Prostate gland (tissue), 2 donors: Measurements from ENCODE around the gene KIF5C. TPM values are rescaled to one million over a fixed set of nuclear protein-coding genes. Genes with fewer than 3 reads are reported as not detected.
"Not testable (repeated sequence)": the region's sequence is repeated elsewhere in the genome, so short reads cannot be mapped to it uniquely, and the experiment has no call there.

Source experiments
- DNase-seq: peaks from one replicate; pipeline ENCODE4 v3.0.0-alpha.2; 2019; ENCODE audit warnings: low spot score
- H3K27ac ChIP-seq, 2 donors: fragments of 200-600 bp; sonication (generic); 2 replicates each; pipeline ENCODE4 v1.5.1; 2017 to 2019
- H3K27me3 ChIP-seq: fragments of 200-600 bp; sonication (generic); replicated peaks from 2 replicates; pipeline ENCODE4 v1.5.1; 2019; ENCODE audit not compliant: insufficient read depth
- H3K36me3 ChIP-seq, 2 donors: fragments of 200-600 bp; sonication (generic); 1 replicate in 1 of 2; 2 replicates in 1 of 2; pipeline versions ENCODE4 v1.5.1 to v1.8.1; 2017 to 2019
- H3K4me1 ChIP-seq: fragments of 200-600 bp; sonication (generic); replicated peaks from 2 replicates; pipeline ENCODE4 v1.5.1; 2019
- H3K4me3 ChIP-seq, 2 donors: fragments of 200-600 bp; sonication (generic); 2 replicates each; pipeline ENCODE4 v1.5.1; 2017 to 2019
- H3K9me3 ChIP-seq: fragments of 200-600 bp; sonication (generic); 2 replicates; pipeline ENCODE4 v1.5.1; 2017
- POLR2A ChIP-seq: fragments of 450-650 bp; IDR thresholded peaks from one replicate; pipeline ENCODE4 v1.6.1; 2016; ENCODE audit warnings: antibody characterized with exemption, mild to moderate bottlenecking
- POLR2AphosphoS5 ChIP-seq: sonication (generic); formaldehyde crosslinking; IDR thresholded peaks from one replicate; pipeline ENCODE4 v1.6.1; 2017; ENCODE audit warnings: antibody characterized with exemption
- WGBS: methylation state at CpG from one replicate; pipeline ENCODE4 v1.1.5; 2018; 5-methylcytosine and 5-hydroxymethylcytosine counted together
- intact Hi-C: fragments of 100-400 bp; cut with DNase I; formaldehyde crosslinking; loops from one replicate; pipeline ENCODE4 v1.14.2; 2022
- total RNA-seq, 2 donors: library from RNA; depleted of rRNA; stranded (reverse); fragments of >200 nt; gene quantifications; one replicate each; pipeline ENCODE4 v1.1.0, GENCODE V29; 2016
- TF ChIP-seq, protein P1 (sequence below), 4 experiments: fragments of 200-600 bp in 2 of 4; fragments of 450-650 bp in 2 of 4; sonication (generic) in 2 of 4; IDR thresholded peaks; 1 replicate in 3 of 4; 2 replicates in 1 of 4; pipeline ENCODE4 v1.5.1; 2016 to 2019; ENCODE audit warnings: antibody characterized with exemption in 4 of 4, mild to moderate bottlenecking in 2 of 4, moderate library complexity in 2 of 4

KIF5C gene
- total RNA-seq, 2 donors from 2014 or later = 84.3 to 123 TPM

- no peaks in the 10 kb centered on the region for H3K36me3 ChIP-seq
- H3K9me3 ChIP-seq = no peaks in the 10 kb centered on the region
- TF ChIP-seq POLR2A (no peak), POLR2AphosphoS5 (no peak)
- TF ChIP-seq, protein P1, sequence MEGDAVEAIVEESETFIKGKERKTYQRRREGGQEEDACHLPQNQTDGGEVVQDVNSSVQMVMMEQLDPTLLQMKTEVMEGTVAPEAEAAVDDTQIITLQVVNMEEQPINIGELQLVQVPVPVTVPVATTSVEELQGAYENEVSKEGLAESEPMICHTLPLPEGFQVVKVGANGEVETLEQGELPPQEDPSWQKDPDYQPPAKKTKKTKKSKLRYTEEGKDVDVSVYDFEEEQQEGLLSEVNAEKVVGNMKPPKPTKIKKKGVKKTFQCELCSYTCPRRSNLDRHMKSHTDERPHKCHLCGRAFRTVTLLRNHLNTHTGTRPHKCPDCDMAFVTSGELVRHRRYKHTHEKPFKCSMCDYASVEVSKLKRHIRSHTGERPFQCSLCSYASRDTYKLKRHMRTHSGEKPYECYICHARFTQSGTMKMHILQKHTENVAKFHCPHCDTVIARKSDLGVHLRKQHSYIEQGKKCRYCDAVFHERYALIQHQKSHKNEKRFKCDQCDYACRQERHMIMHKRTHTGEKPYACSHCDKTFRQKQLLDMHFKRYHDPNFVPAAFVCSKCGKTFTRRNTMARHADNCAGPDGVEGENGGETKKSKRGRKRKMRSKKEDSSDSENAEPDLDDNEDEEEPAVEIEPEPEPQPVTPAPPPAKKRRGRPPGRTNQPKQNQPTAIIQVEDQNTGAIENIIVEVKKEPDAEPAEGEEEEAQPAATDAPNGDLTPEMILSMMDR (IDR thresholded peaks at IDR 0.05) = no peak
- WGBS = 69% methylated on average over 4 of the region's 4 CpGs
- no peak for DNase-seq
- H3K27me3 ChIP-seq = no peaks in the 10 kb centered on the region
- no peaks in the 10 kb centered on the region for H3K4me1 ChIP-seq
- intact Hi-C loops = no loop called here
- H3K27ac ChIP-seq = no peak overlapping the region
- H3K4me3 ChIP-seq = no peak overlapping the region
Observed at GRCh38 chr2:148842050-148842449, 33.0 kb upstream of the KIF5C start.

- TF ChIP-seq, protein P1 (IDR thresholded peaks at IDR 0.05) = no peak
- TF ChIP-seq POLR2A (no peak), POLR2AphosphoS5 (no peak)
- Histone ChIP-seq H3K4me1 (no peaks in the 10 kb centered on the region), H3K27ac (no peak overlapping the region), H3K4me3 (no peak overlapping the region), H3K9me3 (no peaks in the 10 kb centered on the region), H3K36me3 (no peaks in the 10 kb centered on the region), H3K27me3 (no peaks in the 10 kb centered on the region)
- no peak for DNase-seq
- intact Hi-C loops = no loop called here
- WGBS = 94% methylated on average over 1 of the region's 1 CpG
Observed at GRCh38 chr2:148848146-148848545, 26.9 kb upstream of the KIF5C start.

DNA sequence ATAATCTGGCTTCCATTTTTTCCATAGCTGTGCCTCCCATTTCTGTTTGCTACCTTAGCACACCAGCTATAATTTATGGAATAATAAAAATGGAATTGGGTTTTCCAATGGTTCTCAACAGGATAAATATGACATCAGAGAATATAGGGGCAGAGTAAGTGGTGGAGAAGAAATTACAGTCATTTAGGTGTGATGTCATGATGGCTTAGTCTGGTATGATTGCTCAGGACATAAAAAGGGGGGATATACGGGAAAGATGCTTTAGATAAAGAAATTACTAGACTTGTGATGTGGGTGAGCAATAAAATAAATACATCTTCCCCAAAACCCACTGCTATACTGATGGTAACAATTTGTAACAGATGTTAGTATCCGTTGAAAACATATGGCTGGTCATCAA is 21.6 kb upstream of the KIF5C start:
- intact Hi-C loops = no loop called here
- WGBS = 48% methylated on average over 2 of the region's 2 CpGs

GRCh38 chr2:148860037-148860436 is 15.0 kb upstream of the KIF5C start:
- no peaks in the 10 kb centered on the region for H3K4me1 ChIP-seq
- WGBS = 43% methylated on average over 3 of the region's 3 CpGs

More for the DNA sequence above, 21.6 kb upstream of the KIF5C start:
- Histone ChIP-seq H3K36me3 (no peaks in the 10 kb centered on the region), H3K9me3 (no peaks in the 10 kb centered on the region), H3K27ac (no peak overlapping the region), H3K4me1 (no peaks in the 10 kb centered on the region), H3K27me3 (no peaks in the 10 kb centered on the region), H3K4me3 (no peak overlapping the region)
- DNase-seq = no peak
- TF ChIP-seq, protein P1 (IDR thresholded peaks at IDR 0.05) = no peak
- TF ChIP-seq POLR2AphosphoS5 = no peak
- TF ChIP-seq POLR2A = no peak

GRCh38 chr2:148861367-148861766 is 13.7 kb upstream of the KIF5C start:
- Histone ChIP-seq H3K4me3 (no peak overlapping the region), H3K27me3 (no peaks in the 10 kb centered on the region), H3K36me3 (no peaks in the 10 kb centered on the region), H3K4me1 (no peaks in the 10 kb centered on the region), H3K9me3 (no peaks in the 10 kb centered on the region), H3K27ac (no peak overlapping the region)
- WGBS = 90% methylated on average over 5 of the region's 5 CpGs
- no peak for TF ChIP-seq POLR2A
- TF ChIP-seq, protein P1 (IDR thresholded peaks at IDR 0.05) = no peak
- no peak for TF ChIP-seq POLR2AphosphoS5
- DNase-seq = no peak
- intact Hi-C loops = no loop called here

More at GRCh38 chr2:148860037-148860436, 15.0 kb upstream of the KIF5C start:
- Histone ChIP-seq H3K9me3 (no peaks in the 10 kb centered on the region), H3K27ac (no peak overlapping the region), H3K27me3 (no peaks in the 10 kb centered on the region), H3K36me3 (no peaks in the 10 kb centered on the region), H3K4me3 (no peak overlapping the region)
- TF ChIP-seq, protein P1 (IDR thresholded peaks at IDR 0.05) = no peak
- TF ChIP-seq POLR2AphosphoS5 (no peak), POLR2A (no peak)
- DNase-seq = no peak
- intact Hi-C loops = no loop called here

GRCh38 chr2:148862478-148862877 is 12.5 kb upstream of the KIF5C start:
- DNase-seq, H3K4me1 ChIP-seq, H3K4me3 ChIP-seq, intact Hi-C loops, H3K9me3 ChIP-seq, H3K27ac ChIP-seq, H3K36me3 ChIP-seq, H3K27me3 ChIP-seq: not testable (repeated sequence)
- 81% methylated on average over 6 of the region's 6 CpGs for WGBS
